IPS-20b (cell line): ENCODE results near the gene UBA7.
"Not testable (repeated sequence)": the region's sequence is repeated elsewhere in the genome, so short reads cannot be mapped to it uniquely, and the experiment has no call there.

Experiments used
- H3K27ac ChIP-seq: one replicate; pipeline ENCODE4 v1.5.1; 2013; ENCODE audit warnings: low read length
- H3K27me3 ChIP-seq: 2 replicates; pipeline ENCODE4 v1.6.1; 2013; ENCODE audit warnings: mild to moderate bottlenecking, low read length, inconsistent platforms; ENCODE audit not compliant: insufficient read depth
- H3K36me3 ChIP-seq: 2 replicates; pipeline ENCODE4 v1.6.1; 2013; ENCODE audit warnings: low read depth, mild to moderate bottlenecking, inconsistent platforms, low read length, moderate library complexity; ENCODE audit not compliant: insufficient read depth
- H3K4me1 ChIP-seq: 2 replicates; pipeline ENCODE4 v1.6.1; 2013; ENCODE audit warnings: mild to moderate bottlenecking, control low read depth, inconsistent platforms, low read length, moderate library complexity; ENCODE audit not compliant: insufficient read depth
- H3K4me3 ChIP-seq: 2 replicates; pipeline ENCODE4 v1.5.1; 2013; ENCODE audit warnings: mild to moderate bottlenecking, low read length, inconsistent platforms
- H3K9ac ChIP-seq: 2 replicates; pipeline ENCODE4 v1.6.1; 2013; ENCODE audit warnings: low read depth, mild to moderate bottlenecking, inconsistent platforms, low read length, moderate library complexity
- H3K9me3 ChIP-seq: 2 replicates; pipeline ENCODE4 v1.6.1; 2013; ENCODE audit warnings: mild to moderate bottlenecking, low read depth, low read length, inconsistent platforms; ENCODE audit not compliant: insufficient read depth

UBA7 gene

GRCh38 chr3:49840388-49840787 is 26.6 kb upstream of the UBA7 start:
- Histone ChIP-seq H3K9ac (no peak overlapping the region), H3K4me1 (no peaks in the 10 kb centered on the region), H3K27ac (no peak overlapping the region), H3K9me3 (no peaks in the 10 kb centered on the region), H3K36me3 (peaks cover 75% of the 10 kb centered on the region), H3K27me3 (no peaks in the 10 kb centered on the region), H3K4me3 (no peak overlapping the region)

GRCh38 chr3:49839193-49839809 is 25.5 kb upstream of the UBA7 start:
- H3K36me3 ChIP-seq, result peaks cover 75% of the 10 kb centered on the region
- no peak overlapping the region for H3K9ac ChIP-seq
- no peaks in the 10 kb centered on the region for H3K9me3 ChIP-seq
- no peaks in the 10 kb centered on the region for H3K27me3 ChIP-seq
- H3K4me3 ChIP-seq, result no peak overlapping the region
- H3K4me1 ChIP-seq, result no peaks in the 10 kb centered on the region
- H3K27ac ChIP-seq, result no peak overlapping the region

DNA sequence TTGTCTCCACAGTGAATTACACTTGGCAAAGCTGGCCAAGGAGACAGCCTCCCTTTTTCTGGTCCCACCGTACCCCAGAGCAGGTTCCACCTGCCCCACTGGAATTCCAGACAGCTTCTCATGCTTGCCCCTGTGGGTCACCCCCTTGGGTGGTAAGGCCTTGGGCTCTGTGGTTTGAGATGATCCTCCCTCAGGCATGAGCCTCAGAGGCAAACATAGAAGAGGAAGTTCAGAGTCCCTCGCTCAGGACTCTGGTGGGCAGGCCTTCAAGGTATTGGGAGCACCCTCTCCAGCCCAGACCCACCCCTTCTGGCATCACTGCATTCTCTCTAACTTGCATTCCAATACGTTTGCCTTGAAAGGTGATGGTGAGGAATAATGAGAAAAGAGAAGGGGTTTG is 17.6 kb upstream of the UBA7 start:
- no peak overlapping the region for H3K4me3 ChIP-seq
- H3K9me3 ChIP-seq, result no peaks in the 10 kb centered on the region
- no peaks in the 10 kb centered on the region for H3K27me3 ChIP-seq
- no peak overlapping the region for H3K9ac ChIP-seq
- no peaks in the 10 kb centered on the region for H3K4me1 ChIP-seq
- no peak overlapping the region for H3K27ac ChIP-seq
- peaks cover 70% of the 10 kb centered on the region for H3K36me3 ChIP-seq

DNA sequence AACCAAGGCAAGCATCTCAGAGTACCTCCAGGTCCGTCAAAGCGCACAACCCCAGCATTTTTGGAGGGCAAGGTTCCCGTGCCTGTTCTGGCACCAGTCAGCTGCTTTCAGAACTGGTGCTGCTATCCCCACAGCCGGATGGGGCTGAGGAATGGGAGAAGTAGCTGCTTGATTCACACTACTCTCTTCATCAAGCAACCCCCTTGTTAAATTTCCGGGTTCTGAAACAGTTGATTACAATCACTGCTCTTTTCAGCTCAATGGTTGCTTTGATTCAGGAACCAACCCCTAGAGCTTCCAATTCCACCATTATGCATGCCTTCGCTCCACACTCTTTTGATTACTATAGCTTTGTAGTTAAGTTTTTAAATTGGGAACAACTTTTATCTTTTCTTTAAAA is 12.3 kb upstream of the UBA7 start:
- no peak overlapping the region for H3K9ac ChIP-seq
- peaks cover 35% of the 10 kb centered on the region for H3K36me3 ChIP-seq
- no peaks in the 10 kb centered on the region for H3K27me3 ChIP-seq
- no peak overlapping the region for H3K4me3 ChIP-seq
- H3K27ac ChIP-seq, result no peak overlapping the region
- H3K9me3 ChIP-seq, result no peaks in the 10 kb centered on the region
- H3K4me1 ChIP-seq, result no peaks in the 10 kb centered on the region

GRCh38 chr3:49823131-49823530 is 9.4 kb upstream of the UBA7 start:
- not testable (repeated sequence) for H3K4me3 ChIP-seq, H3K9me3 ChIP-seq, H3K27ac ChIP-seq, H3K27me3 ChIP-seq, H3K4me1 ChIP-seq, H3K36me3 ChIP-seq, H3K9ac ChIP-seq

DNA sequence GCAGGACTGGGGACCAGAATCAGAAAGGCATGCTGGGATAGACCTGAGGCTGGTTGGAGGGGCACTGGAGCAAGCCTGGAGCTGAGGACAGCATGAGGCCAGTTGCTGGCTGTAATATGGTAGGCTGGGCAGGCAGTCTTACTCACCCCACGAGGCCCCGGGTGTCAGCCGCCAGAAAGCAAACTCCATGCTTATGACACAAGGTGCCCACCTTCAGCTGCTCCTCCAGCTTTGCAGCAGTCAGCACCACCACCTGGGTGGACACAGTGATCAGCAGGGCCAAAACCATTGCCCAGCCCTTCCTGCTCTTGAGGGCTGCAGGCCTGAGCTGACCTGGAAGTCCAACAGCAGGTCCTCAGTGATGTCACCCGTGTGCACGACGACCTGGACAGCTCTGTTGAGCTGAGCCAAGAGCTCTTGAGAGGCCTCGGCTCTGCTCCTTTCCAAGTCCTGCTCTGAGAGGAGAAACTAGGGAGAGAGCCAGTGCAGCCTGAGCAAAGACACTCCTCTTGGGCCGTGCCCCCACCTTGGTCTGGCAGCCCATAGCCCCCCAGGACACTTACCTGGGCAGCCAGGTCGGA is 747 bp downstream of the UBA7 start:
- H3K36me3 ChIP-seq, result no peaks in the 10 kb centered on the region
- H3K27me3 ChIP-seq, result no peaks in the 10 kb centered on the region; the same call in 1 of the 2 replicates
- no peak overlapping the region for H3K27ac ChIP-seq
- no peak overlapping the region for H3K4me3 ChIP-seq
- H3K9me3 ChIP-seq, result no peaks in the 10 kb centered on the region
- no peaks in the 10 kb centered on the region for H3K4me1 ChIP-seq
- H3K9ac ChIP-seq, result no peak overlapping the region

DNA sequence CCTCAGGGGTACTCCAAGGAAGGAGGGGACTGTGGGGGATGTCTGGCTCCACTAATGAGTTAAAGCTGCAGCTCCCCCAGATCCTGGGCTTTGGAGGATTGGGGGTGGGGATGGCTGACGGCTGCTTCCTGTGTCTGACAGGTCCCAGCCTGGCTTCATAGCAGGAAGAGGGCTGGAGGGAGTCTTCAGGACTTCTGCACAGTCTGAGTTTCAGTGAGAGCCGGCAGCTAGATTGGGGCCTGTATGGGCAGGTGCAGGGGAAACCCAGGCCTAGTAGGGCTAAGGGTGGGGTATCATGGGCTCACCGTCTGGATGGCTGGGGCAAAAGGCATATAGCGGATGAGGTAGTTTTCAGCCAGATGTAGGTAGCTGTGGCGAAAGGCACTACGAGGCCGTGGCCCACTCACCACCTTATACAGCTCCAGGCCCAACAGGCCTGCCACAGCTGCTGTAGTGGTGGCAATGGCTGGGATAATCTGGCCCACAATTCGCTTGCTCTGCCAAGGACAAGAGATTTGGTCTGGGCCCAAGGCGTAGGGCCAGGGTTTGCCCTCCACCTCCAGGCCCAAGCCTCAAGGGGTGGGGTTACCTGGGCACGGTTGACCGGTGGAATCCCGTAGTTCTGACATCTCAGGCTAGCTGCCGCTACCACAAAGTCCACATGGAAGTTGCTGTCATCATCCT is 6.2 kb downstream of the UBA7 start:
- peaks cover 5% of the 10 kb centered on the region; the same call in 1 of the 2 replicates for H3K4me1 ChIP-seq
- H3K9ac ChIP-seq, result no peak overlapping the region
- H3K4me3 ChIP-seq, result no peak overlapping the region
- H3K9me3 ChIP-seq, result no peaks in the 10 kb centered on the region
- H3K36me3 ChIP-seq, result no peaks in the 10 kb centered on the region
- peaks cover 25% of the 10 kb centered on the region for H3K27me3 ChIP-seq
- no peak overlapping the region for H3K27ac ChIP-seq

- H3K27ac ChIP-seq, result no peak overlapping the region
These were observed 6.9 kb downstream of the UBA7 start for GRCh38 chr3:49806850-49807249.

GRCh38 chr3:49805897-49806701 is 7.7 kb downstream of the UBA7 start:
- Histone ChIP-seq H3K9ac (peak overlapping the region; percentile 61), H3K9me3 (no peaks in the 10 kb centered on the region), H3K27ac (peak overlapping the region; percentile 11), H3K4me3 (no peak overlapping the region; the same call in 1 of the 2 replicates), H3K4me1 (peaks cover 5% of the 10 kb centered on the region; the same call in 1 of the 2 replicates), H3K36me3 (no peaks in the 10 kb centered on the region), H3K27me3 (peaks cover 39% of the 10 kb centered on the region)

More at GRCh38 chr3:49806850-49807249, 6.9 kb downstream of the UBA7 start:
- peaks cover 5% of the 10 kb centered on the region; the same call in 1 of the 2 replicates for H3K4me1 ChIP-seq
- no peak overlapping the region; the same call in 1 of the 2 replicates for H3K4me3 ChIP-seq
- no peaks in the 10 kb centered on the region for H3K9me3 ChIP-seq
- no peaks in the 10 kb centered on the region for H3K36me3 ChIP-seq
- H3K27me3 ChIP-seq, result peaks cover 31% of the 10 kb centered on the region
- peak overlapping the region; percentile 61; the same call in 1 of the 2 replicates for H3K9ac ChIP-seq

GRCh38 chr3:49805367-49805782 is 8.4 kb downstream of the UBA7 start:
- Histone ChIP-seq H3K27me3 (peaks cover 45% of the 10 kb centered on the region), H3K27ac (peak overlapping the region; percentile 11), H3K4me3 (no peak overlapping the region), H3K9me3 (no peaks in the 10 kb centered on the region), H3K9ac (no peak overlapping the region; the same call in 1 of the 2 replicates), H3K36me3 (no peaks in the 10 kb centered on the region), H3K4me1 (peaks cover 5% of the 10 kb centered on the region; the same call in 1 of the 2 replicates)
